ENCODE data around the gene NGFR. TPM values are rescaled to one million over a fixed set of nuclear protein-coding genes. Genes with fewer than 3 reads are reported as not detected.

NGFR gene
- total and polyA plus RNA-seq, 9 of the 15 experiments (the other 6 are each of a cell fraction or from before 2014, with no cell fraction given), result 0.07 to 0.23 (median 0.13) TPM; not detected in 4

DNA sequence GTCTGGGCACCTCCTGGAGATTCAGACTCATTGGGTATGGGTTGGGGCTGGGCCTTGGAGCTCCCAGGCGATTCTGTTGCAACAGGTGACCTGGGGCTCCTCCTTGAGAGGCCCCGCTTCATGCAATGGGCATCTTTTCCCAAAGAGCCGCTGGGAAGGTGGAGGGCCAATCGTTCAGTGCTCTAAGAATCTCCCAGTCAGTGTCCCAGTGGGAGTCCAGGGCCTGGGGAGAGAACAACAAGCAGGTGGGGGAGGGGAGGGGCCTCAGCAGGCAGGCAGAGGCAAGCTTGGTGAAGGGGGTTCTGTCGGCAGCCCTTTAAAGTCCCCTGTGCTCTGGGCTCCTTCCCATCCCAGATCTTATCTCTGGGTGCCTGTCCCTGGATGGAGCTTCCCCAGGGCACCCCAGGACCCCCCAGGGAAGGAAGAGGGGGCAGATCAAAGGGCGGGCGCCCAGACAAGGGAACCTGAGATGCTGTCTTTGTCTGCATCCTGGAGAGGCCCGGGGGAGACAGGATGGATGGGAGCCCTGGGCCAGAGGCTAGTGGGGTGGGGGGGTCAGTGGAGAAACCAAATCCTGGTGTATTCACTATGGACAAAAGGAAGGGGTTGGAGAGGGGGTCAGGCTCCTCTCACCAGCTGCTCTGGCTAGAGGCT is 50.0 kb downstream of the NGFR start (continued):
- TF ChIP-seq, protein P1, sequence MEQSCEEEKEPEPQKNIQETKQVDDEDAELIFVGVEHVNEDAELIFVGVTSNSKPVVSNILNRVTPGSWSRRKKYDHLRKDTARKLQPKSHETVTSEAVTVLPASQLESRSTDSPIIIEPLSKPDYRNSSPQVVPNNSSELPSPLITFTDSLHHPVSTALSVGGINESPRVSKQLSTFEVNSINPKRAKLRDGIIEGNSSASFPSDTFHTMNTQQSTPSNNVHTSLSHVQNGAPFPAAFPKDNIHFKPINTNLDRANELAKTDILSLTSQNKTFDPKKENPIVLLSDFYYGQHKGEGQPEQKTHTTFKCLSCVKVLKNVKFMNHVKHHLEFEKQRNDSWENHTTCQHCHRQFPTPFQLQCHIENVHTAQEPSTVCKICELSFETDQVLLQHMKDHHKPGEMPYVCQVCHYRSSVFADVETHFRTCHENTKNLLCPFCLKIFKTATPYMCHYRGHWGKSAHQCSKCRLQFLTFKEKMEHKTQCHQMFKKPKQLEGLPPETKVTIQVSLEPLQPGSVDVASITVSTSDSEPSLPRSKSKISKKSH (CRISPR knock-in tag; IDR thresholded peaks at IDR 0.05), result no peak
- no peak for TF ChIP-seq RERE (CRISPR knock-in tag; IDR thresholded peaks at IDR 0.05; ENCODE audit: borderline replicate concordance)
